A549 (cell line): Measurements from ENCODE around the gene NSMF. TPM values are rescaled to one million over a fixed set of nuclear protein-coding genes. Genes with fewer than 3 reads are reported as not detected.

Experiments used
- ATAC-seq, 2 experiments: fragments of 200-7000 bp in 1 of 2; fragments of >200 bp in 1 of 2; cut with Nextera tagmentation in 1 of 2; cut with Tn5 transposase in 1 of 2; 3 replicates each; pipeline versions ENCODE4 v1.8.0 to v1.9.1; 2018 to 2020; ENCODE audit warnings: mild to moderate bottlenecking in 1 of 2, moderate library complexity in 1 of 2
- CTCF ChIA-PET: fragments of 300-600 bp; sonication (Branson Sonifier 250); formaldehyde crosslinking; extraction: SDS; loops from one replicate; lab custom pipeline; 2021; ENCODE audit warnings: antibody characterized with exemption, inconsistent platforms; lab: Yijun Ruan, JAX
- POLR2A ChIA-PET: fragments of 350-600 bp; formaldehyde crosslinking; extraction: SDS; loops from one replicate; lab custom pipeline; 2021; ENCODE audit warnings: antibody characterized with exemption, inconsistent platforms; lab: Yijun Ruan, JAX
- DNase-seq, 2 experiments: peaks; one replicate each; pipeline versions ENCODE4 v3.0.0 to v3.0.0-alpha.2; 2011 to 2016; ENCODE audit warnings: low read depth in 1 of 2, low spot score in 1 of 2
- FAIRE-seq: peaks from 2 replicates; lab custom pipeline; 2011; peaks lifted over from hg19 to GRCh38; lab: Jason Lieb, UNC
- H3K27ac ChIP-seq, 2 experiments: fragments of >200 bp; sonication (Bioruptor Twin); formaldehyde crosslinking; 3 replicates each; pipeline ENCODE4 v1.5.1; 2016 to 2017
- H3K4me1 ChIP-seq: fragments of >200 bp; sonication (Bioruptor Twin); formaldehyde crosslinking; 3 replicates; pipeline ENCODE4 v1.6.1; 2016
- H3K4me2 ChIP-seq: fragments of >200 bp; sonication (Bioruptor Twin); formaldehyde crosslinking; 3 replicates; pipeline ENCODE4 v1.6.1; 2016
- H3K4me3 ChIP-seq: fragments of >200 bp; sonication (Bioruptor Twin); formaldehyde crosslinking; 3 replicates; pipeline ENCODE4 v1.5.1; 2016
- H3K9me3 ChIP-seq: fragments of >200 bp; sonication (Bioruptor Twin); formaldehyde crosslinking; 3 replicates; pipeline ENCODE4 v1.6.1; 2016
- BHLHE40 ChIP-seq: IDR thresholded peaks from 2 replicates; pipeline ENCODE4 v1.6.1; 2012; ENCODE audit warnings: low read depth, low read length, inconsistent platforms
- CEBPB ChIP-seq, 2 experiments: fragments of >200 bp in 1 of 2; sonication (Bioruptor Twin) in 1 of 2; formaldehyde crosslinking in 1 of 2; IDR thresholded peaks; 2 replicates each; pipeline ENCODE4 v1.6.1; 2012 to 2016
- EHMT2 ChIP-seq: fragments of 200-600 bp; sonication (generic); IDR thresholded peaks from 2 replicates; pipeline ENCODE4 v1.6.1; 2016; ENCODE audit warnings: antibody characterized with exemption, low read depth, mild to moderate bottlenecking, moderate library complexity
- ELK1 ChIP-seq: fragments of 150-350 bp; IDR thresholded peaks from 2 replicates; pipeline ENCODE4 v1.6.1; 2014; ENCODE audit warnings: low read depth, mild to moderate bottlenecking, low read length
- FOSB ChIP-seq: fragments of 250-450 bp; sonication (Bioruptor Pico); IDR thresholded peaks from 2 replicates; pipeline ENCODE4 v1.5.0; 2020; ENCODE audit warnings: mild to moderate bottlenecking, moderate library complexity
- FOSL2 ChIP-seq, 2 experiments: fragments of 450-650 bp in 1 of 2; fragments of >200 bp in 1 of 2; sonication (Bioruptor Twin) in 1 of 2; formaldehyde crosslinking; IDR thresholded peaks; 2 replicates each; pipeline versions ENCODE4 v1.5.0 to v1.6.1; 2016 to 2020; ENCODE audit warnings: mild to moderate bottlenecking in 1 of 2, moderate library complexity in 1 of 2
- GATA3 ChIP-seq: IDR thresholded peaks from 2 replicates; pipeline ENCODE4 v1.6.1; 2012; ENCODE audit warnings: borderline replicate concordance
- HDAC2 ChIP-seq: fragments of 200-600 bp; sonication (generic); IDR thresholded peaks from 2 replicates; pipeline ENCODE4 v1.6.1; 2016
- HOXA7 ChIP-seq: fragments of 250-450 bp; sonication (Bioruptor Pico); IDR thresholded peaks from 2 replicates; pipeline ENCODE4 v1.5.0; 2020; ENCODE audit warnings: mild to moderate bottlenecking, moderate library complexity
- HOXB13 ChIP-seq: fragments of 250-450 bp; sonication (Bioruptor Pico); IDR thresholded peaks from 2 replicates; pipeline ENCODE4 v1.5.0; 2020; ENCODE audit warnings: low read depth, mild to moderate bottlenecking, moderate library complexity
- KDM1A ChIP-seq: fragments of 200-600 bp; sonication (generic); IDR thresholded peaks from 2 replicates; pipeline ENCODE4 v1.6.1; 2016; ENCODE audit warnings: low read depth, mild to moderate bottlenecking
- MAFK ChIP-seq: fragments of 450-650 bp; IDR thresholded peaks from 2 replicates; pipeline ENCODE4 v1.6.1; 2014; ENCODE audit not compliant: partially characterized antibody
- MAX ChIP-seq: IDR thresholded peaks from 2 replicates; pipeline ENCODE4 v1.6.1; 2012
- MAZ ChIP-seq: fragments of 150-350 bp; IDR thresholded peaks from 2 replicates; pipeline ENCODE4 v1.6.1; 2014; ENCODE audit warnings: antibody characterized with exemption, low read depth, low read length, borderline replicate concordance
- NFE2L2 ChIP-seq: fragments of 150-350 bp; conservative IDR thresholded peaks from 2 replicates; pipeline ENCODE4 v1.6.1; 2014; ENCODE audit warnings: low read length
- TFCP2L1 ChIP-seq: fragments of 250-450 bp; sonication (Bioruptor Pico); IDR thresholded peaks from 2 replicates; pipeline ENCODE4 v1.5.0; 2021; ENCODE audit warnings: mild to moderate bottlenecking
- USF2 ChIP-seq: fragments of 450-650 bp; IDR thresholded peaks from 2 replicates; pipeline ENCODE4 v1.6.1; 2014; ENCODE audit warnings: antibody characterized with exemption
- WGBS: methylation state at CpG from one replicate; pipeline ENCODE4 v1.1.6; 2017; ENCODE audit errors: missing lambda C conversion rate; 5-methylcytosine and 5-hydroxymethylcytosine counted together
- polyA plus RNA-seq, 4 experiments: library from polyadenylated mRNA; depleted of rRNA in 3 of 4; stranded (reverse); fragments of >200 nt; fragmentation: RNase III in 1 of 4; extraction: RNeasy Plus Mini Kit Qiagen cat#74134 plus additional on column Dnase treatment in 1 of 4; gene quantifications; 2 replicates in 3 of 4; 3 replicates in 1 of 4; pipeline ENCODE4 v1.2.3, GENCODE V29; 2011 to 2017

Gene NSMF
- polyA plus RNA-seq, 2 of the 4 experiments (the other 2 are of a cell fraction), result 16.0 to 29.2 TPM

GRCh38 chr9:137484551-137485315, 25.6 kb upstream of the NSMF start:
- no peak for DNase-seq
- no peaks in the 10 kb centered on the region for H3K9me3 ChIP-seq
- ChIA-PET CTCF (interaction anchor here (0.6 to 1.1 kb wide), 2 partner anchors 11 kb away, joined by 3 read pairs; no protein-coding TSS in a partner anchor), POLR2A (no interaction called here)
- no peak overlapping the region for H3K27ac ChIP-seq
- 91% methylated on average over 15 of the region's 27 CpGs for WGBS
- H3K4me3 ChIP-seq, result no peak overlapping the region
- H3K4me2 ChIP-seq, result no peak overlapping the region
- no peak for TF ChIP-seq GATA3
- TF ChIP-seq HDAC2, result no peak
- no peak for TF ChIP-seq ELK1
- no peak for TF ChIP-seq FOSB (CRISPR knock-in tag)
- TF ChIP-seq HOXA7 (CRISPR knock-in tag), result no peak
- no peak for TF ChIP-seq EHMT2
- TF ChIP-seq, all 56 proteins: peak for 0
- FAIRE-seq (no peak), ATAC-seq (no peak)
- H3K4me1 ChIP-seq, result peaks cover 11% of the 10 kb centered on the region

DNA sequence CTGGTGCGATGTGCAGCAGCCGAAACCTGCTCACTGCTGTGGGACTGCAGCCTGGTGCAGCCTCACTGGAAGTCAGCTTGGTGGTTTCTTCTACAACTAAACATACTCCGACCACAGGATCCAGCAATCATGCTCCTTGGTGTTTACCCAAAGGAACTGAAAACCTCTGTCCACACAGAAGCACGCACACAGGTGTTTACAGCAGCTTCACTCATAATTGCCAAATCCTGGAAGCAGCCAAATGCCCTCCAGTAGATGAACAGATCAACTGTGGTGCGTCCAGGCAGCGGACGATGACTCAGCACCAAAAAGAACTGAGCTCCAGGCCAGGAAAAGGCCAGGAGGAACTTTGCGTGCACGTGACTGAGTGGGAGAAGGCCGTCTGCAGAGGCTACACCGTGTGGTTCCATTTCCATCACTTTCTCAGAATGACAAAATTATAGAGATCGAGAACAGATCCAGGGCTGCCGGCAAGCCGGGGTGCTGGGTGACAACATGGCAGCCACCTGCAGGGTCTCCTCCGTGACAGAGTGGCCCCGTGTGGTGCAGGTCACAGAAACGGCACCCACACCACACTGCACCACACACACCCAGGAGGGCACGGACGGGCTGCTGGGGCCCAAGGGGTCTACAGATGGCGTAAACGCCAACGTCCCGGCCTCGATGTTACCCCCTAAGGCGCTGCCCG, 23.1 kb upstream of the NSMF start:
- DNase-seq, result peak in 1 of 2 experiments; percentile 68
- H3K4me2 ChIP-seq, result peak overlapping the region; percentile 50
- no peaks in the 10 kb centered on the region for H3K9me3 ChIP-seq
- H3K4me3 ChIP-seq, result no peak overlapping the region
- TF ChIP-seq BHLHE40, result 0 out of 2 replicates have a peak, but pooled peaks have one; percentile 18
- TF ChIP-seq TFCP2L1, result no peak
- 0 out of 2 replicates have a peak, but pooled peaks have one; percentile 60 for TF ChIP-seq HOXB13 (CRISPR knock-in tag)
- no peak for TF ChIP-seq FOSL2 (IDR thresholded peaks at IDR 0.05)
- peak; percentile 59 for TF ChIP-seq FOSL2 (CRISPR knock-in tag; IDR thresholded peaks at IDR 0.05)
- peak; percentile 82 for TF ChIP-seq NFE2L2
- TF ChIP-seq MAZ, result no peak
- TF ChIP-seq USF2, result peak; percentile 34; the same call in 1 of the 2 replicates
- TF ChIP-seq MAX, result peak; percentile 33; the same call in 1 of the 2 replicates
- TF ChIP-seq CEBPB (IDR thresholded peaks at IDR 0.05), result 0 out of 4 replicates have a peak, but pooled peaks of 1 of the 2 experiments have one; percentile 4
- peak; percentile 95 for TF ChIP-seq MAFK
- no peak for TF ChIP-seq KDM1A
- peak; percentile 41 to 51; a peak in 5 of 6 replicates for ATAC-seq
- no peak for FAIRE-seq
- CTCF ChIA-PET, result interaction anchor here (0.7 to 1.9 kb wide), 10 partner anchors 12 to 188 kb away, joined by 3 to 4 read pairs (median 4); partner anchors contain the start of genes EXD3 and NRARP
- H3K4me1 ChIP-seq, result peaks cover 11% of the 10 kb centered on the region
- POLR2A ChIA-PET, result interaction anchor here (1.0 kb wide), 1 partner anchor 23 kb away, joined by 6 read pairs; the partner anchor contains the start of gene NSMF
- WGBS, result 74% methylated on average over 26 of the region's 26 CpGs
- H3K27ac ChIP-seq, result peak overlapping the region; percentile 62 to 84
